MCF 10A (cell line): ENCODE measurements around the gene IL16. TPM values are rescaled to one million over a fixed set of nuclear protein-coding genes. Genes with fewer than 3 reads are reported as not detected.

Experiments used
- BruUV-seq: library from RNA; stranded (reverse); fragments of 400-500 nt; replicated peaks from 2 replicates; lab custom pipeline; 2021; lab: Mats Ljungman, UMichigan
- CTCF ChIA-PET: fragments of 300-600 bp; sonication (Branson Sonifier 250); formaldehyde crosslinking; extraction: SDS; loops from one replicate; lab custom pipeline; 2021; ENCODE audit warnings: antibody characterized with exemption, inconsistent platforms; lab: Yijun Ruan, JAX
- POLR2A ChIA-PET: fragments of 300-600, 350-650 bp; sonication (Branson Sonifier 250); formaldehyde crosslinking; extraction: SDS; loops from one replicate; lab custom pipeline; 2020; ENCODE audit warnings: antibody characterized with exemption, inconsistent platforms; lab: Yijun Ruan, JAX
- DNase-seq: peaks from one replicate; pipeline ENCODE4 v3.0.0-alpha.2; 2018; ENCODE audit not compliant: unreplicated experiment
- H3K27ac Mint-ChIP-seq: one replicate; pipeline ENCODE4 v1.8.0; 2022; ENCODE audit warnings: mild to moderate bottlenecking, low read depth, mixed read lengths; ENCODE audit not compliant: unreplicated experiment
- H3K27me3 Mint-ChIP-seq: one replicate; pipeline ENCODE4 v1.8.0; 2022; ENCODE audit warnings: mixed read lengths; ENCODE audit not compliant: insufficient read depth, unreplicated experiment
- H3K36me3 Mint-ChIP-seq: one replicate; pipeline ENCODE4 v1.8.0; 2022; ENCODE audit warnings: mild to moderate bottlenecking, moderate library complexity, mixed read lengths; ENCODE audit not compliant: insufficient read depth, unreplicated experiment
- H3K4me1 Mint-ChIP-seq: one replicate; pipeline ENCODE4 v1.8.0; 2022; ENCODE audit warnings: mixed read lengths; ENCODE audit not compliant: insufficient read depth, unreplicated experiment
- H3K4me3 Mint-ChIP-seq: one replicate; pipeline ENCODE4 v1.8.0; 2022; ENCODE audit warnings: mild to moderate bottlenecking, moderate library complexity, mixed read lengths; ENCODE audit not compliant: unreplicated experiment
- H3K9me3 Mint-ChIP-seq: one replicate; pipeline ENCODE4 v1.8.0; 2022; ENCODE audit warnings: mixed read lengths; ENCODE audit not compliant: unreplicated experiment
- intact Hi-C: fragments of 100-400 bp; cut with micrococcal nuclease; formaldehyde crosslinking; loops from 2 replicates; pipeline ENCODE4 v1.14.1; 2022
- total RNA-seq: library from RNA; stranded (reverse); gene quantifications from 2 replicates; pipeline ENCODE4 v1.2.3, GENCODE V29; 2022
- TF ChIP-seq, protein P1 (sequence below): fragments of 200-600 bp; IDR thresholded peaks from one replicate; pipeline ENCODE4 v1.8.0; 2022; ENCODE audit warnings: antibody characterized with exemption, mild to moderate bottlenecking; ENCODE audit not compliant: unreplicated experiment

The IL16 gene
- total RNA-seq, 1 experiment from 2014 or later: 0.72 TPM

DNA sequence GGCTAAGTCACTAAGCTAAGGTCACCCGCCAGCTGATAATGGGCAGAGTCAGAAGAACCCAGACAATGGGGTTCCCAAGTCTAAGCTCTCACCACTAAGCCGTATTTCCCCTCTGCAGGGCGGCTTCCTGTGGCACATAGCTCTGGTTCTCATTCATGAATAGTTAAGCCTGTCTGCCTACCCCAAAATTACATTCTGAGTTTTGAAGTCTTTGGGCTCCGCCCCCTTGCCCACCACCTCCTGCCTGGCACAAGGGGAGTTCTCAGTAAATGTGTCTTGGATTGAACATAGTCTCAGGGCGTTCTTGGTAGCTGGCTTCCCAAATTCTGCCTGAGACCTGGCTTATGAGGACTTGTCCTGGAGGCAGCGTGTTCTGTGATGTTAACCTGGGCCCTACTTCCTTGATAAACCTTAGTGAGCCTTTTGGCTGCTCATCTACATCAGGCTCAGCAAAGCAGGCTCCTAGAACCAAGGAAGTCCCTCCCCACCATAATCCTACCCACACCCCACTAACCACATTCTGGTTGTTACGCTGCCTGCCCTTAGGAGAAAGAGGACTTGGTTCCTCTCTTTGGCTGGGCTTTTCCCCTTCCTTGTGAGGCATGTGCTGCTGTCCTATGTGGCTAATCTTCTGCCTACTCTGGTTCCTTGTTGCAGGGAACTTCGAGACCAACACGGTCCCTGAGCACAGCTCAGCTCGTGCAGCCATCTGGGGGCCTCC, 72.4 kb downstream of the IL16 start:
- Mint-ChIP-seq H3K27ac (no peak overlapping the region), H3K27me3 (no peaks in the 10 kb centered on the region), H3K4me3 (no peak overlapping the region), H3K9me3 (no peaks in the 10 kb centered on the region), H3K36me3 (no peaks in the 10 kb centered on the region), H3K4me1 (peaks cover 9% of the 10 kb centered on the region)
- intact Hi-C loops: loop anchor here (5.0 kb wide), 2 partner anchors 292 to 812 kb away; no protein-coding TSS in a partner anchor
- ChIA-PET POLR2A (interaction anchor here (1.0 kb wide), 1 partner anchor 166 kb away, joined by 3 read pairs; no protein-coding TSS in a partner anchor), CTCF (interaction anchor here (0.7 to 16.3 kb wide), 7 partner anchors 11 to 730 kb away, joined by 3 to 459 read pairs (median 11); no protein-coding TSS in a partner anchor)
- BruUV-seq: no TSS peak
- TF ChIP-seq, protein P1, sequence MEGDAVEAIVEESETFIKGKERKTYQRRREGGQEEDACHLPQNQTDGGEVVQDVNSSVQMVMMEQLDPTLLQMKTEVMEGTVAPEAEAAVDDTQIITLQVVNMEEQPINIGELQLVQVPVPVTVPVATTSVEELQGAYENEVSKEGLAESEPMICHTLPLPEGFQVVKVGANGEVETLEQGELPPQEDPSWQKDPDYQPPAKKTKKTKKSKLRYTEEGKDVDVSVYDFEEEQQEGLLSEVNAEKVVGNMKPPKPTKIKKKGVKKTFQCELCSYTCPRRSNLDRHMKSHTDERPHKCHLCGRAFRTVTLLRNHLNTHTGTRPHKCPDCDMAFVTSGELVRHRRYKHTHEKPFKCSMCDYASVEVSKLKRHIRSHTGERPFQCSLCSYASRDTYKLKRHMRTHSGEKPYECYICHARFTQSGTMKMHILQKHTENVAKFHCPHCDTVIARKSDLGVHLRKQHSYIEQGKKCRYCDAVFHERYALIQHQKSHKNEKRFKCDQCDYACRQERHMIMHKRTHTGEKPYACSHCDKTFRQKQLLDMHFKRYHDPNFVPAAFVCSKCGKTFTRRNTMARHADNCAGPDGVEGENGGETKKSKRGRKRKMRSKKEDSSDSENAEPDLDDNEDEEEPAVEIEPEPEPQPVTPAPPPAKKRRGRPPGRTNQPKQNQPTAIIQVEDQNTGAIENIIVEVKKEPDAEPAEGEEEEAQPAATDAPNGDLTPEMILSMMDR: no peak
- no peak for DNase-seq

DNA sequence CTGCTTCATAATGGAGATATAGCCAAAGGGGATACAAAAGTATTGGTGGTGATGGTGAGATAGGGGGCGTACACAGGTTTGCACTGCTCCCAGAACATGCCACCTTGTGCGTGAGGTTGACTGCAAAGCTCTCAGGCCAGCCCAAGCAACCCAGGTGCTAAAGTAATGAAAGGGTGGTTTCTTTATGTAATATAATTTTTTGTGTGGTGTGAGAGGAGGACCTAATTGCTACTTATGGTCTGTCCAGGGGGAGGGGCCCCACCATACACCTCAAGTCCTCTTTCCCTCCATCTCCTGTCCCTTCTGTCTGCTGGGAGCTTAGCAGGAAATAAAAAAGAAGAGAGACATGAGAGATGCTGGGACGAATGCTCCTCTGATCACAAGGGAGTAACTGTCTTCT, 73.5 kb downstream of the IL16 start:
- ChIA-PET CTCF (interaction anchor here (10.7 to 16.3 kb wide), 2 partner anchors 131 to 164 kb away, joined by 318 to 459 read pairs; no protein-coding TSS in a partner anchor), POLR2A (interaction anchor here (0.7 kb wide), 1 partner anchor 473 kb away, joined by 3 read pairs; no protein-coding TSS in a partner anchor)
- intact Hi-C loops: loop anchor here (10.0 kb wide), 1 partner anchor 675 kb away; no protein-coding TSS in a partner anchor
- no TSS peak for BruUV-seq
- TF ChIP-seq, protein P1: no peak
- Mint-ChIP-seq H3K36me3 (no peaks in the 10 kb centered on the region), H3K4me1 (peaks cover 13% of the 10 kb centered on the region), H3K27ac (no peak overlapping the region), H3K9me3 (no peaks in the 10 kb centered on the region), H3K4me3 (no peak overlapping the region), H3K27me3 (no peaks in the 10 kb centered on the region)
- DNase-seq: no peak

DNA sequence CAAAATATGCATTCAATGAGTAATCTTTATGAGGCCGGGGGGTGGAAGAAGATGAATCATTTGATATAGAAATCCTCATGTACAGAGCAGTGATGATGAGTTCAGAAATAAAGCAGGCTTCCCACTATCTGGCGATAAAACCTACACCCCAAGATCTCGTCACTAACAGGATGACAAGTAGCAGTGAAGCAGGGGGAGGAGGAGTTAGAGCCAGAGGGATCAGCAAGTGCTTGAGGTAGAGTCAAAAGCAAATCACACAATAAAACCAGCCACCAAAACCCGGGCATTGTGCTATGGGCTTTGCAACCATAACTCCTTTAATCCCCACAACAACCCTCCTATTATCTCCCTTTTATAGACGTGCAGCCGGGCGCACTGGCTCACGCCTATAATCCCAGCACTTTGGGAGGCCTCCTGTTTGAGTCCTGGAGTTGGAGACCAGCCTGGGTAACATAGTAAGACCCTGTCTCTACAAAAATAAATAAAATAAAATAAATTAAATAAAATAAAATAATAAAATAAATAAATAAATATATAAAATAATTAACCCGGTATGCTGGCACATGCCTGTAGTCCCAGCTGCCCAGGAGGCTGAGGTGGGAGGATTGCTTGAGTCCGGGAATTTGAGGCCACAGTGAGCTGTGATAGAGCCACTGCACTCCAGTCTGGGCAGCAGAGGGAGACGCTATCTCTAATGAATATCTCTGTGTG, 74.3 kb downstream of the IL16 start:
- DNase-seq: no peak
- BruUV-seq: no TSS peak
- H3K4me3 Mint-ChIP-seq: no peak overlapping the region
- no peak overlapping the region for H3K27ac Mint-ChIP-seq
- H3K27me3 Mint-ChIP-seq: no peaks in the 10 kb centered on the region
- H3K4me1 Mint-ChIP-seq: peaks cover 12% of the 10 kb centered on the region
- no peaks in the 10 kb centered on the region for H3K9me3 Mint-ChIP-seq
- ChIA-PET CTCF (interaction anchor here (0.6 to 16.3 kb wide), 4 partner anchors 8 to 165 kb away, joined by 4 to 459 read pairs (median 164); no protein-coding TSS in a partner anchor), POLR2A (no interaction called here)
- TF ChIP-seq, protein P1: no peak
- intact Hi-C loops: loop anchor here (10.0 kb wide), 1 partner anchor 674 kb away; no protein-coding TSS in a partner anchor
- no peaks in the 10 kb centered on the region for H3K36me3 Mint-ChIP-seq
